ENCODE results near the gene FBXW12.

DNA sequence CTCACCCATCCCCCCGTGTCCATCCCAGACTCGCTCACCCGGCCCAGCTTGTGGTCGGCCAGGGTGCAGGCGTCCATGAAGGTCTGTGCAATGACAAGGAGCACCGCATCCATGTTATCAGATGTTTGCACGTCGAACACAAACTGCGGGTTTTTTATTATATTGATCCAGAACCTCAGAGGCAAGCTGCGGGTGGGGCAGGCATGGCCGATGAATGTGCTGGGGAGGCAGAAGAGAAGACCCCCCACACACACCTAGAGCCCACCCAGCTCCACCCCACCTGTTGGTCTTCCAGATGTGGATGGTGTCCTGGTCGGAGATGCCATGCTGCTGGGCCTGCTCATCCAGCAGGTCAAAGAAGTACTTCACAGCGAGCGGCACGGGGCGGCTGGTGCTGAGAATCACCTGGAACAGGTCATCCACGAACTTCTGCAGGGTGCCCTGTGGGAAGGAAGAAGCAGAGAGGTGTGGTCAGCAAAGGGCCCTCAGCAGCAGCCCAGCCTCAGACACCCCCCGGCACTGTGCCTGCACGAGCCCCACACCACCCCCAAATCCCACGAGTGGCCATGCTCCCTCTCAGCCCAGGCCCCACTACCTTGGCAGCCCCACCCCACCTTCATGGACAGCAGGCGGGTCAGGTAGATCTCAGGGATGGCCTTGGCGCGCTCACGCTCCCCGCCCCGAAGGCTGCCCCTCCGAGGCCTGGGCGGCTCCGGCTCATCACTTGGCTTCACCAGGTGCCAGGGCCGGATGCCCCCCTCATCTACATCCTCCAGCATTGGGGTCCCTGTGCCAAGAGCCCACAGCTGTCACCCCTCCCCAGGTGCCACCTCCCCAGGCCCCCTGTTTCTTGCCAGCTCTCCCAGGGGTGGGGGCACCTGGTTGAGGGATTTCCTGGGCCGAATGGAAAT, 37.5 kb downstream of the FBXW12 start:
- TF ChIP-seq, protein P1, sequence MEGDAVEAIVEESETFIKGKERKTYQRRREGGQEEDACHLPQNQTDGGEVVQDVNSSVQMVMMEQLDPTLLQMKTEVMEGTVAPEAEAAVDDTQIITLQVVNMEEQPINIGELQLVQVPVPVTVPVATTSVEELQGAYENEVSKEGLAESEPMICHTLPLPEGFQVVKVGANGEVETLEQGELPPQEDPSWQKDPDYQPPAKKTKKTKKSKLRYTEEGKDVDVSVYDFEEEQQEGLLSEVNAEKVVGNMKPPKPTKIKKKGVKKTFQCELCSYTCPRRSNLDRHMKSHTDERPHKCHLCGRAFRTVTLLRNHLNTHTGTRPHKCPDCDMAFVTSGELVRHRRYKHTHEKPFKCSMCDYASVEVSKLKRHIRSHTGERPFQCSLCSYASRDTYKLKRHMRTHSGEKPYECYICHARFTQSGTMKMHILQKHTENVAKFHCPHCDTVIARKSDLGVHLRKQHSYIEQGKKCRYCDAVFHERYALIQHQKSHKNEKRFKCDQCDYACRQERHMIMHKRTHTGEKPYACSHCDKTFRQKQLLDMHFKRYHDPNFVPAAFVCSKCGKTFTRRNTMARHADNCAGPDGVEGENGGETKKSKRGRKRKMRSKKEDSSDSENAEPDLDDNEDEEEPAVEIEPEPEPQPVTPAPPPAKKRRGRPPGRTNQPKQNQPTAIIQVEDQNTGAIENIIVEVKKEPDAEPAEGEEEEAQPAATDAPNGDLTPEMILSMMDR (IDR thresholded peaks at IDR 0.05; ENCODE audit: low read depth, low read length): no peak
- TF ChIP-seq EZH2phosphoT487 (IDR thresholded peaks at IDR 0.05; ENCODE audit: low read depth): no peak

All from OCI-LY3 (cell line).